Astrocyte of the cerebellum (primary cell): ENCODE results near the gene HS6ST2.

Source experiments
- DNase-seq: peaks from one replicate; pipeline ENCODE4 v3.0.0-alpha.2; 2011; ENCODE audit warnings: low read depth
- H3K4me3 ChIP-seq: 2 replicates; pipeline ENCODE4 v1.5.1; 2011; ENCODE audit warnings: mild to moderate bottlenecking, low read depth, low read length, moderate library complexity
- in situ Hi-C: cut with HindIII; loops from 2 replicates; pipeline ENCODE4 v1.10.0; 2017; ENCODE audit warnings: low sequenced_read_pairs
- TF ChIP-seq, protein P1 (sequence below): IDR thresholded peaks from 2 replicates; pipeline ENCODE4 v1.5.1; 2012; ENCODE audit warnings: low read length, low read depth, moderate library complexity, mild to moderate bottlenecking; ENCODE audit errors: missing control alignments

Gene HS6ST2

DNA sequence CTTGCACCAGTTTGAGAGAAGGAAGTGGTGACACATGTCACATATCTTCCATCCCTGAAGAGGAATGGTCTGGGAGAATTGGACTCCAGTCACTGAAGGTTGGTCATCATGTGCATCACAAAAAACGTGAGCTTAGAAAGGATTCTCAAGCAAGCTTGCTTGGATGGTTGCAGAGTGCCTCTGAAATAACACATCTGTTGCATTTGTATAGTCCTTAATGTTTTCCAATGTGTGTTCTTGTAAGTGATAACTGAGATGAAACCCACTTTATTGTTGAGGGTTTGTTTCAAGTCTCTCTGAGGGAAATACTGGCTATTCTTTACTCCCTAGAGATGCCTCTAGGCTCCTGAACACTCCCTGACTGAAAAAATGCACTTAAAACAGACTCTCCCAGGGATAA lies 285.1 kb downstream of the HS6ST2 start:
- DNase-seq: no peak
- no peak overlapping the region for H3K4me3 ChIP-seq
- in situ Hi-C loops: no loop called here
- TF ChIP-seq, protein P1, sequence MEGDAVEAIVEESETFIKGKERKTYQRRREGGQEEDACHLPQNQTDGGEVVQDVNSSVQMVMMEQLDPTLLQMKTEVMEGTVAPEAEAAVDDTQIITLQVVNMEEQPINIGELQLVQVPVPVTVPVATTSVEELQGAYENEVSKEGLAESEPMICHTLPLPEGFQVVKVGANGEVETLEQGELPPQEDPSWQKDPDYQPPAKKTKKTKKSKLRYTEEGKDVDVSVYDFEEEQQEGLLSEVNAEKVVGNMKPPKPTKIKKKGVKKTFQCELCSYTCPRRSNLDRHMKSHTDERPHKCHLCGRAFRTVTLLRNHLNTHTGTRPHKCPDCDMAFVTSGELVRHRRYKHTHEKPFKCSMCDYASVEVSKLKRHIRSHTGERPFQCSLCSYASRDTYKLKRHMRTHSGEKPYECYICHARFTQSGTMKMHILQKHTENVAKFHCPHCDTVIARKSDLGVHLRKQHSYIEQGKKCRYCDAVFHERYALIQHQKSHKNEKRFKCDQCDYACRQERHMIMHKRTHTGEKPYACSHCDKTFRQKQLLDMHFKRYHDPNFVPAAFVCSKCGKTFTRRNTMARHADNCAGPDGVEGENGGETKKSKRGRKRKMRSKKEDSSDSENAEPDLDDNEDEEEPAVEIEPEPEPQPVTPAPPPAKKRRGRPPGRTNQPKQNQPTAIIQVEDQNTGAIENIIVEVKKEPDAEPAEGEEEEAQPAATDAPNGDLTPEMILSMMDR: no peak

DNA sequence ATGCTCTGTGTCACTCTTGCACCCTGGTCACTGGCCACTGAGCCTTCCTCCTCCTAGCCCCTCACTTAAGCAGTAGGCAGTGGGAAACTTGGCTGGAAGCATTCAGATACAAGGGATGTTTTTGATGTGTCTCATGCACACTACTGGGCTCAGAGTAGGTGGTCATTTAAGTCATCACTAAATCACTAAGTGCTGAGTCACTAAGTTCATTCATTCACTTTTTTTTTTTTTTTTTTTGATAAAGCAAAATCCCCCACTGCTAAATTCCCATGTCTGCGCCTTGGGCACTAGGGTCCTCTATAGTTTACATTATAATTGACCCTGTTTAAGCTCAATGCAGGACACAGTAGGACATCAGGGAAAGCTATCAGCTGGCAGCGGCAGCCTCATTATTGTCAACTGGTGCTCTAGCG lies 287.2 kb downstream of the HS6ST2 start:
- H3K4me3 ChIP-seq: no peak overlapping the region
- DNase-seq: no peak
- in situ Hi-C loops: no loop called here
- TF ChIP-seq, protein P1: no peak

DNA sequence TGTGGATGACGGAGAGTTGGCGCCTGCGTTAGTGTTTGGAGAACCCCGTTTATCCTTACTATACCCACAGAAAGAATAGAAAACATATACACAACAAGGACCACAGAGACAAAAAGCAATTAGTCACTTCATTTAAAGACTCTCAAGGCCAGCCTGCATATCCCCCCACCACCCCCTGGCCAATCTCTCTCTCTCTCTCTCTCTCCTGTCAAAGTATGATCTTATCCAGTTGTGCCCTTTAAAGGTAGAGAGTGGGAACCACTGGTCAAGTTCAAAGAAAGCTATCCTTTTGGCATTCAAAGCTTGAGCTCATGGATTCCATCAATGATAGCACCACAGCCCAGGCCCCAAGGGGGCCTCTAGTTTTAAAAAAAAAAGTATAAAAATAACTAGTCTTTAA lies 289.3 kb downstream of the HS6ST2 start:
- in situ Hi-C loops: no loop called here
- DNase-seq: no peak
- no peak overlapping the region for H3K4me3 ChIP-seq
- TF ChIP-seq, protein P1: no peak

DNA sequence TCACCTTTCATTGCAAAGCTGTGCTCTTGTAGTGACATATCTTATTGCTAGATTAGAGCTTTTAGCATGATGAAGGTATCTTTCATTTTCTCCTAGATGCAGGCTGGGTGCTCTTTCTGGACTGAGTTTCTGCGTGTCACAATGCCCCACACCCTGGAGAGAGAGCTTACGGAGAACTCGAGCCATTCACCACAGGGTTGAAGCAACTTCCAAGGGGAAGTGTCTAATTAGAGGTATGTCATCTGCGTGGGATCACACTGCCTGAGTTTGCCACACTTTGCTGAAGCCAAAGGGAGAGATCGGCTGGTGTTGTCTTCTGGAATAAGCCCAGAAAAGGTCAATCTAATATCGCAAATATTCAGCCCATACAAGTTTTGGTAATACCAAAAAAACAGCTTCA lies 290.3 kb downstream of the HS6ST2 start:
- H3K4me3 ChIP-seq: no peak overlapping the region
- TF ChIP-seq, protein P1: no peak
- in situ Hi-C loops: no loop called here
- DNase-seq: no peak

DNA sequence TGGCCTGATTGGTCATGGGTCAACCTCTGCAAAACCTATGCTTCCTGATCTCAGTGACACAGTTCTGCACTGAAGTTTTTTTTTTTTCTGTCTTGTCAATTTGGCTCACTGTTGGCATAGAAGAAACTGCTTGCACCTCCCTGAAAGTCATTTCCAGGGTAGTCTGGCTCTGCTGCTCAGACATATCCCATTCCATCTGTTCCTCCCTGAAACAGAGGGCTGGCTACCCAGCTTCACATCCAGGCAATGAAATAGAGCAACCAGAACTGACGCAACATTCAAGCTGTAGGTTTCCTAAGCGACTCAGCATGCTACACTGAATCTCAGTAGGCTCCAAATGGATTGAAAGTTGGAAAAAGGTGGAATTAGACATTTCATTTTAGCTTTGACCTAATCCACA lies 292.8 kb downstream of the HS6ST2 start:
- in situ Hi-C loops: no loop called here
- DNase-seq: no peak
- TF ChIP-seq, protein P1: no peak
- no peak overlapping the region for H3K4me3 ChIP-seq

DNA sequence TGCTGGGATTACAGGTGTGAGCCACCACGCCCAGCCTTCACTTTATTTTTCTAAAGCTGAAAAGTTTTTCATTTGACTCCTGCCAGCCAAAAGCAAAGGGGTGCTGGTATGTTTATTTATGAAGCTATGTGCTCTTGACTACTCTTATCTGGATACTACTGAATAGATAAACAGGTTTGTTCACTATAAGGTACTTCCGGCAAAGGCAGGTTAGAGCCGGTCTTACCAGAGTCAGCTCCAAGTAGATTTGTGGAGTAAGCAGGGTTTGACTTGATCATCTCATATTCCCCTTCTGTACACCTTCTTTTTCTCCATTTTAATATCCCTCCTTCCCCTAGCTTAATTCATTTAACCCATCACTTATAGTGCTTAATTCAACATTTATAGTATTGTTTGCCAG lies 294.2 kb downstream of the HS6ST2 start:
- in situ Hi-C loops: no loop called here

DNA sequence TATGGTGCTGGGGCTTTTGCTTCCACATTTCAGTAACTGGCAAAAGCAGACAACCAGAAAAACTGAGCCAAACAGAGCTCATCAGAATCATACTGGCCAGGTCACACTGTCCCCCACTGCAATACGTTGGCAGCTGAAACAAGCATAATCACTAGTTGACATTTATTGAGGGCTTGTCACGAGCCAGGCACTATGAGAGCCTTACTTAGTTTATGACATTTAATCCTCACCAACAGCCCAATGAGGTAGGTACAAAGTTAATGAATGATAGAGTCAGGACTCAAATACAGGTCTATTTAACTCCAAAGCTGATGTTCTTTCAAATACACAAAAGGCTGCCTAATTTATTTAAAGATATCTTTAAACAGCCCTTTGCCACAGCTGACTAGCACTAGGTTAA lies 295.6 kb downstream of the HS6ST2 start:
- in situ Hi-C loops: no loop called here
- DNase-seq: no peak
- no peak overlapping the region for H3K4me3 ChIP-seq
- TF ChIP-seq, protein P1: no peak

More for the DNA sequence above, 294.2 kb downstream of the HS6ST2 start:
- no peak for DNase-seq
- no peak overlapping the region for H3K4me3 ChIP-seq
- TF ChIP-seq, protein P1: no peak
